Activated T-cell treated with anti-CD3 and anti-CD28 coated beads, Interleukin-2, amount 50 U/mL, for 1 hour (primary cell): ENCODE measurements around the gene HOXA5.

Source experiments
- DNase-seq: peaks from one replicate; pipeline ENCODE4 v3.0.0-alpha.2; 2020

The HOXA5 gene

GRCh38 chr7:27091941-27092818 is 51.3 kb downstream of the HOXA5 start:
- DNase-seq = no peak

- no peak for DNase-seq
Observed at GRCh38 chr7:27091105-27091504, 52.4 kb downstream of the HOXA5 start.
